ENCODE results near the gene AKAP13.

Gene AKAP13

DNA sequence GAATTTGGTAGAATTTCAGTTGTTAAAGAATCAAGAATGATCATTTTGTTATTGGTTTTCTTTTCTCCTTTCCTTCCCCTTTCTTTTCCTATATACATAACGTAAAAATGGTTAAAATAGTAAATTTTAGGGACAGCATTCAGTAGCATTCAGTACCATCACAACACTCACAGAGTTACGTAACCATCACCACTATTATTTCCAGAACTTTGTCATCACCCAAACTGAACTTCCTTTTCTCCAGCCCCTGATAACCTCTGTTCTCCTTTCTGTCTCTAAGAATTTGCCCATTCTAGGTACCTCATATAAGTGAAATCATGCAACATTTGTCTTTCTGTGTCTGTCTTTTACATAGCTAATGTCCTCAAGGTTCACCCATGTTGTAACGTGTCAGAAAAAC lies 165.3 kb downstream of the AKAP13 start:
- no peak for DNase-seq (ENCODE audit: low read depth in 1 of 2, low spot score in 1 of 2)
- no peak for TF ChIP-seq JUND (IDR thresholded peaks at IDR 0.05; ENCODE audit: low read depth)
- in situ Hi-C loops (cut with HindIII; ENCODE audit: low pct_unique_long_range_greater_than_20kb, low sequenced_read_pairs), result no loop called here

DNA sequence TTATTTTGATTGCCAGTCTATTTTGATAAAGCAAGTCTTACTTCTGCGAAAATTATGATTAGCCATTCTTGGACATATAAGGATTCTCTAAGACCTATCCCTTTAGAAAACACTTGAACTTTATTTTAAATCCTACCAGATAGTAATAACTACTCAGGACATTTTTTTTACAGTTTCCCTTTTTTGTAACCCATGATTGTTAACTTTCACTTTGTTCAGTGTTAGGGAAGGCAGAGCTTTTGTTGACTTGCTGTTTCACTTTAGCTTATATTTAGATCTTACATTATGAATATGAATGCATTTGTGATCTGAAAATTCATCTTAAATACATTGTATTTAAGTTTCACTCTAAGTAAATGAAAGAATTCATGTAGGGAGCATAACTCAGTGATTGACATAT lies 167.0 kb downstream of the AKAP13 start:
- no peak for TF ChIP-seq JUND (IDR thresholded peaks at IDR 0.05; ENCODE audit: low read depth)
- in situ Hi-C loops (cut with HindIII; ENCODE audit: low pct_unique_long_range_greater_than_20kb, low sequenced_read_pairs), result no loop called here
- DNase-seq (ENCODE audit: low read depth in 1 of 2, low spot score in 1 of 2), result no peak

- DNase-seq (ENCODE audit: low read depth in 1 of 2, low spot score in 1 of 2), result no peak
- in situ Hi-C loops (cut with HindIII; ENCODE audit: low pct_unique_long_range_greater_than_20kb, low sequenced_read_pairs), result no loop called here
- no peak for TF ChIP-seq JUND (IDR thresholded peaks at IDR 0.05; ENCODE audit: low read depth)
Observed at GRCh38 chr15:85550283-85550682, 169.9 kb downstream of the AKAP13 start.

DNA sequence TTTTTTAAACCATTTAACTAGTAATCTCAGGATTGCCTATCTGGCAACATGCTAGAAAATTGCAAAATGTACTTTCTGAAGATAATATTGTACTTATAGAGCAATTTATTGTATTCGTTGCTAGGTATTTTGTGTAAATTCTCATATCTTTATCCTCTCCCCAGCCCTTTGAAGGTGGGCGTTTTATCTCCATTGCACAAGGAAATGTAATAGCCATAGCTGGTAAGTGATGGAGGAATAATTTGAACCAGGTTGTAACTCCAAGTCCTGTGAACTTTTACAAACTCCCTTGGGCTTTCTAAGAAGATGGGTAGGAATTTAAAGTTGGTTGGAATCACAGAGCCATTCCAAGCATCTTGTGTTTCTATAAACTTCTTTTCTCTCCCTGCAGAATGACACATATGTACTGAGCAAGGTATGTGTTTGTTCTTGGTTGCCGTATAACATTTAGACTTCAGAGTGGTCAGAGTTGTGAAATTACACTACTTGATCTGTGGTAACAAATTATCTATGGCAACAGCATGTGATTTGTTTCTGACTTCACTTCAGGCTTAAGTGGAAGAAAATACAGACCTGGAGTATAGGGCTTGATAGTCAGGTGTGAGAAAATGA lies 170.9 kb downstream of the AKAP13 start:
- in situ Hi-C loops (cut with HindIII; ENCODE audit: low pct_unique_long_range_greater_than_20kb, low sequenced_read_pairs), result no loop called here
- TF ChIP-seq JUND (IDR thresholded peaks at IDR 0.05; ENCODE audit: low read depth), result no peak
- no peak for DNase-seq (ENCODE audit: low read depth in 1 of 2, low spot score in 1 of 2)

DNA sequence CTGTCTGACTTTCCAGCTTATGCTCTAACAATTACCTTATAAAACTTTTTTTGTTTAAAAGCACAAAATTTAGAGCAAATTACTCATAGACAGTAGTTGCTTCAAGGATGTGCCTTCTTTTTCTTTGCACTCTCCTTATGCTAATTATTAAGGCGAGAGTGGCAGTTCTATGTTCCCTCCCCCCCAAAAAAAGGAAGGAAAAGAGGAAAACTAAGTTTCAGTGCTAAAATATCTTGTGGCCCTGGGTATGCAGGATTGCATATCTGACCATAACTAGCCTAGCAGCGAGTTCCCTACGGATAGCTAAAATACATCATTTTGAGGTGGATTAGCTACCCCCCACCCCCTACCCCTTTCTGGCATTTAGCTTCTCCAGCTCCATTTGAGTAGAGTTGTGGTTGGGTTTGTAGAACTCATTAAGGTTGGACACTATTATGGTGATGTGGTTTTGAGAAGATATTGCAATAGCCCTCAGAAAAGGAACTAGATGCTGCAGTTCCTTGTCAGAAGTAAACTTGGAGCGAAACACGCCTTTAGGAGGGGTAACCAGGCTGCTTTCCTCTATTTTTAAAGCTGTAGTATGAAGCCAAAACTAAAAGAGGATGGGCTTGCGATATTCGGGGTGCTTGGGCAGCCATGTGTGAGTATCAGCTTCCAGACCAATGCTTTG lies 174.6 kb downstream of the AKAP13 start:
- TF ChIP-seq JUND (IDR thresholded peaks at IDR 0.05; ENCODE audit: low read depth), result no peak
- in situ Hi-C loops (cut with HindIII; ENCODE audit: low pct_unique_long_range_greater_than_20kb, low sequenced_read_pairs), result no loop called here
- no peak for DNase-seq (ENCODE audit: low read depth in 1 of 2, low spot score in 1 of 2)

GRCh38 chr15:85555875-85556617 lies 175.6 kb downstream of the AKAP13 start:
- DNase-seq (ENCODE audit: low read depth in 1 of 2, low spot score in 1 of 2), result no peak
- in situ Hi-C loops (cut with HindIII; ENCODE audit: low pct_unique_long_range_greater_than_20kb, low sequenced_read_pairs), result no loop called here
- TF ChIP-seq JUND (IDR thresholded peaks at IDR 0.05; ENCODE audit: low read depth), result no peak

DNA sequence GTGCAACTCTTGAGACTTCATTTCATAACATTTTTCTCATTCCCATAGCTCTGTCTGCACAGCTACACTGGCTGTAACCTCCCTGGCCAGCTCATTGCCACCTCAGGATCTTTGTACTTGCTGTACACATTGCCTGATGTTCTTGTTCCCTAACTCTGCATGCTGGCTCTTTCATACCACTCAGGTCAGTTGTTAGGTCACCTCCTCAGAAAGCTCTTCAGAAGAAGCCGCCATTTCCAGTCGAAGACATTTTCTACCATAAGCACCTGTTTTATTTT lies 176.2 kb downstream of the AKAP13 start:
- no peak for TF ChIP-seq JUND (IDR thresholded peaks at IDR 0.05; ENCODE audit: low read depth)
- no peak for DNase-seq (ENCODE audit: low read depth in 1 of 2, low spot score in 1 of 2)
- in situ Hi-C loops (cut with HindIII; ENCODE audit: low pct_unique_long_range_greater_than_20kb, low sequenced_read_pairs), result no loop called here

GRCh38 chr15:85557385-85557784 lies 177.0 kb downstream of the AKAP13 start:
- in situ Hi-C loops (cut with HindIII; ENCODE audit: low pct_unique_long_range_greater_than_20kb, low sequenced_read_pairs), result no loop called here
- no peak for DNase-seq (ENCODE audit: low read depth in 1 of 2, low spot score in 1 of 2)
- no peak for TF ChIP-seq JUND (IDR thresholded peaks at IDR 0.05; ENCODE audit: low read depth)

GRCh38 chr15:85558848-85559247 lies 178.4 kb downstream of the AKAP13 start:
- in situ Hi-C loops (cut with HindIII; ENCODE audit: low pct_unique_long_range_greater_than_20kb, low sequenced_read_pairs), result no loop called here
- TF ChIP-seq JUND (IDR thresholded peaks at IDR 0.05; ENCODE audit: low read depth), result no peak

GRCh38 chr15:85559530-85559929 lies 179.1 kb downstream of the AKAP13 start:
- TF ChIP-seq JUND (IDR thresholded peaks at IDR 0.05; ENCODE audit: low read depth), result no peak
- no peak for DNase-seq (ENCODE audit: low read depth in 1 of 2, low spot score in 1 of 2)
- in situ Hi-C loops (cut with HindIII; ENCODE audit: low pct_unique_long_range_greater_than_20kb, low sequenced_read_pairs), result no loop called here

More at GRCh38 chr15:85558848-85559247, 178.4 kb downstream of the AKAP13 start:
- no peak for DNase-seq (ENCODE audit: low read depth in 1 of 2, low spot score in 1 of 2)

DNA sequence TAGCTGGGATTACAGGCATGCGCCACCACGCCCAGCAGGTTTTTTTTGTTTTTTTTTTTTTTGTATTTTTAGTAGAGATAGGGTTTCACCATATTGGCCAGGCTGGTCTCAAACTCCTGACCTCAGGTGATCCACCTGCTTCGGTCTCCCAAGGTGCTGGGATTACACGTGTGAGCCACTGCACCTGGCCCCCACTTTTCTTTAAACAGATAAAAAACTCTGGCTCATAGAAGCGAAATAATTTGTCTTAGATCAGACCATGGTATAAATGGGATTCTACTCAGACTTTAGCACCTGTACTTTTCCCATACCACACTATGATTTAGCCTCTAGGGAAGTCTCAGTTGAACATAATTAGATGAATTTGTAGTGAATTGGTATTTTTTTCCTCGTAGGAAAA lies 182.4 kb downstream of the AKAP13 start:
- no peak for TF ChIP-seq JUND (IDR thresholded peaks at IDR 0.05; ENCODE audit: low read depth)
- DNase-seq (ENCODE audit: low read depth in 1 of 2, low spot score in 1 of 2), result no peak
- in situ Hi-C loops (cut with HindIII; ENCODE audit: low pct_unique_long_range_greater_than_20kb, low sequenced_read_pairs), result no loop called here

- TF ChIP-seq JUND (IDR thresholded peaks at IDR 0.05; ENCODE audit: low read depth), result no peak
- no peak for DNase-seq (ENCODE audit: low read depth in 1 of 2, low spot score in 1 of 2)
- in situ Hi-C loops (cut with HindIII; ENCODE audit: low pct_unique_long_range_greater_than_20kb, low sequenced_read_pairs), result no loop called here
Observed at GRCh38 chr15:85563328-85563727, 182.9 kb downstream of the AKAP13 start.

DNA sequence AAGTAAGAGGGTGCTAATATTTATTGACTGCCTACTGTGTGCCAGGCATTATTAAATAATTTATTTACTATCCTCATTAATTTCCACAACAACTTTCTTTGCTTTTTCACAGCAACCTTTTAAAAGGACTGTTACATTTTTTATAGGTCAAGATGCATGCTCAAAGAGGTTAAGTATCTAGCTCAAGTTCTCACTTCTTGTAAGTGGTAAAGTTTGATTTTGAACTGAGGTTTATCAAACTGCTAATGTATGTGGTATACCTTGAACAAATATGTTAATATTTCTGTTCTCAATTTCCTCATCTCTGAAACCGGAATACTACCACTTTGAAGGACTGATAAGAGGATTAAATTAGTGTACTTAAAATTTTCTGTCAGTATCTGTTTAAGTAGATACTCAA lies 183.3 kb downstream of the AKAP13 start:
- DNase-seq (ENCODE audit: low read depth in 1 of 2, low spot score in 1 of 2), result no peak
- in situ Hi-C loops (cut with HindIII; ENCODE audit: low pct_unique_long_range_greater_than_20kb, low sequenced_read_pairs), result no loop called here
- TF ChIP-seq JUND (IDR thresholded peaks at IDR 0.05; ENCODE audit: low read depth), result no peak
